Prostate gland (tissue), 2 donors: ENCODE measurements around the gene GFER.

Source experiments
- POLR2A ChIP-seq: fragments of 450-650 bp; IDR thresholded peaks from one replicate; pipeline ENCODE4 v1.6.1; 2016; ENCODE audit warnings: antibody characterized with exemption, mild to moderate bottlenecking
- POLR2AphosphoS5 ChIP-seq: sonication (generic); formaldehyde crosslinking; IDR thresholded peaks from one replicate; pipeline ENCODE4 v1.6.1; 2017; ENCODE audit warnings: antibody characterized with exemption
- TF ChIP-seq, protein P1 (sequence below), 4 experiments: fragments of 200-600 bp in 2 of 4; fragments of 450-650 bp in 2 of 4; sonication (generic) in 2 of 4; IDR thresholded peaks; 1 replicate in 3 of 4; 2 replicates in 1 of 4; pipeline ENCODE4 v1.5.1; 2016 to 2019; ENCODE audit warnings: antibody characterized with exemption in 4 of 4, mild to moderate bottlenecking in 2 of 4, moderate library complexity in 2 of 4

GRCh38 chr16:1980770-1981087, 3.3 kb upstream of the GFER start:
- TF ChIP-seq POLR2AphosphoS5 (no peak), POLR2A (no peak)
- TF ChIP-seq, protein P1, sequence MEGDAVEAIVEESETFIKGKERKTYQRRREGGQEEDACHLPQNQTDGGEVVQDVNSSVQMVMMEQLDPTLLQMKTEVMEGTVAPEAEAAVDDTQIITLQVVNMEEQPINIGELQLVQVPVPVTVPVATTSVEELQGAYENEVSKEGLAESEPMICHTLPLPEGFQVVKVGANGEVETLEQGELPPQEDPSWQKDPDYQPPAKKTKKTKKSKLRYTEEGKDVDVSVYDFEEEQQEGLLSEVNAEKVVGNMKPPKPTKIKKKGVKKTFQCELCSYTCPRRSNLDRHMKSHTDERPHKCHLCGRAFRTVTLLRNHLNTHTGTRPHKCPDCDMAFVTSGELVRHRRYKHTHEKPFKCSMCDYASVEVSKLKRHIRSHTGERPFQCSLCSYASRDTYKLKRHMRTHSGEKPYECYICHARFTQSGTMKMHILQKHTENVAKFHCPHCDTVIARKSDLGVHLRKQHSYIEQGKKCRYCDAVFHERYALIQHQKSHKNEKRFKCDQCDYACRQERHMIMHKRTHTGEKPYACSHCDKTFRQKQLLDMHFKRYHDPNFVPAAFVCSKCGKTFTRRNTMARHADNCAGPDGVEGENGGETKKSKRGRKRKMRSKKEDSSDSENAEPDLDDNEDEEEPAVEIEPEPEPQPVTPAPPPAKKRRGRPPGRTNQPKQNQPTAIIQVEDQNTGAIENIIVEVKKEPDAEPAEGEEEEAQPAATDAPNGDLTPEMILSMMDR (IDR thresholded peaks at IDR 0.05), result no peak
